ENCODE results near the gene GAS1.

GAS1 gene

DNA sequence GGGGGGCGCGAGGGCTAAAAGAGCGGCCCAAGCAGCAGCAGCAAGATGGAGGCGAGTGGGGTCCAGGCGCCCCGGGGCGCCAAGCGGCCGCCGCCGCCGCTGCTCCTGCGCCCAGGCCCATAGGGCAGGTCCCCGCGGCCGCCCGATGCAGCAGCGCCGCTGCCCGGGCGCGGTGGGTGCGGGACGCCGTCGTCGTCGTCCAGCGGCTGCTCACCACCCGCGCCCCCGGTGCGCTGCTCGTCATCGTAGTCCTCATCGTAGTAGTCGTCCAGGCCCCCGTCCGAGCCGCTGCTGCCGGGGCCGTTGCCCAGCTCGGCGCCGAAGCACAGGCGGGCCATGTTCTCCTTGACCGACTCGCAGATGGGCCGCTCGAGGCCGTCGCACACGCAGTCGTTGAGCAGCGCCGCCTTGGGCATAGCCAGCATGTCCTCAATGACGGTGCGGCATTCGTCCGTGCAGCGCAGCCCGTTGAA lies 1.5 kb downstream of the GAS1 start:
- 0% methylated on average over 62 of the region's 62 CpGs for WGBS, 2 experiments
- H3K4me3 ChIP-seq (ENCODE audit: insufficient read depth, low read depth, low read length): peak overlapping the region; percentile 87
- H3K36me3 ChIP-seq (ENCODE audit: control insufficient read depth, insufficient read depth, low read length): peaks cover 2% of the 10 kb centered on the region
- H3K27me3 ChIP-seq (ENCODE audit: control insufficient read depth, insufficient read depth, low read length, poor library complexity, severe bottlenecking): no peaks in the 10 kb centered on the region
- H3K9me3 ChIP-seq (ENCODE audit: control insufficient read depth, low read length): no peaks in the 10 kb centered on the region
- H3K27ac ChIP-seq (ENCODE audit: insufficient read depth, low read depth, low read length, poor library complexity, severe bottlenecking): peak overlapping the region; percentile 99
- peaks cover 34% of the 10 kb centered on the region for H3K4me1 ChIP-seq (ENCODE audit: control insufficient read depth, insufficient read depth, low read length)

GRCh38 chr9:86944796-86945727 lies 2.2 kb downstream of the GAS1 start:
- H3K27ac ChIP-seq (ENCODE audit: insufficient read depth, low read depth, low read length, poor library complexity, severe bottlenecking): peak overlapping the region; percentile 99
- H3K36me3 ChIP-seq (ENCODE audit: control insufficient read depth, insufficient read depth, low read length): peaks cover 2% of the 10 kb centered on the region
- H3K4me3 ChIP-seq (ENCODE audit: insufficient read depth, low read depth, low read length): peak overlapping the region; percentile 87
- no peaks in the 10 kb centered on the region for H3K27me3 ChIP-seq (ENCODE audit: control insufficient read depth, insufficient read depth, low read length, poor library complexity, severe bottlenecking)
- peaks cover 36% of the 10 kb centered on the region for H3K4me1 ChIP-seq (ENCODE audit: control insufficient read depth, insufficient read depth, low read length)
- no peaks in the 10 kb centered on the region for H3K9me3 ChIP-seq (ENCODE audit: control insufficient read depth, low read length)
- 8% methylated on average over 24 to 27 of the region's 27 CpGs for WGBS, 2 experiments

- Histone ChIP-seq H3K4me3 (ENCODE audit: insufficient read depth, low read depth, low read length) (peak overlapping the region; percentile 87), H3K36me3 (ENCODE audit: control insufficient read depth, insufficient read depth, low read length) (peaks cover 2% of the 10 kb centered on the region), H3K27ac (ENCODE audit: insufficient read depth, low read depth, low read length, poor library complexity, severe bottlenecking) (no peak overlapping the region), H3K27me3 (ENCODE audit: control insufficient read depth, insufficient read depth, low read length, poor library complexity, severe bottlenecking) (no peaks in the 10 kb centered on the region), H3K9me3 (ENCODE audit: control insufficient read depth, low read length) (no peaks in the 10 kb centered on the region), H3K4me1 (ENCODE audit: control insufficient read depth, insufficient read depth, low read length) (peaks cover 35% of the 10 kb centered on the region)
- 2 to 15% methylated on average over 6 to 11 of the region's 12 CpGs for WGBS, 2 experiments
Measured at GRCh38 chr9:86943201-86944113, 3.8 kb downstream of the GAS1 start.

DNA sequence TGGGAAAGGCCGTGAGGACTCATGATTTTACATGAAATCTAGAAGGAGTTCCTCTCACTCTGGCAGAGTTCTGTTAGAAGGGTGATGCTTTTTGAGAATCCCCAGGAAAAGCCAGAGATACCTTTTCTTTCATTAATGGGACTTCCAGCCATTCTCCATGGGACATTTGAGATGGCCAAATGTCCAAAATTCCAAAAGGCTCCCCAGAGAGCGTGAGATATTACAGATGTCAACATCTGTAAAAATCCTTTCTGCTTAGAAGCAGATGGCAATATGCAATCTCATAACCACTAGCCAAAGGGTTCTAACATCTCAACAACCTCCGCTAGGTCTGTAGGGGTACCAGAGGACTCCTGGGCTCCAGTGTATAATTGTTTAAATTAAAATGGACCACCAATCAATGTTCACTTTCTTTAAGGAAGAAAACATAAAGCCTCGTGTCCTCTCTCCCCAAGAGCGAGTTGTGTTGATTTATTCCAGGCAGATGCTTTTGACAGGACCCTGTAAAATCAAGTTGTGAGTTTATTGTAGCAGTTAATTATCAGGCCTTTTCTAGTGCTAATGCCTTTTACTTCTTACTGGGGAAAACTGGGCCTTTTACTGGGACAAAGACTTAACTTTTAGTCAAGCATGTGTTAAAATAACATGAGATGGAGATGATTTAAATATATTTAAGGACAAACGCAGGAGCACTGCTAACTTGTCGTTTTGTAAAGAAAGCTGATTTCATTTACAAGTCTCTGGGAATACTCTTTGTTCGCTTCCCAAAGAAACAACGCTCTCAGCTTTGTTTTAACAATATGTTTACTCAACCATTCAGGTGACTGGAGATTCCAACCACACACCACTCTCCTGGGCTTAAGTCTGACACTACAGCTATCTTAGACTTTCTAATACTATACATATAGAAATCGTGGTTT lies 4.8 kb downstream of the GAS1 start:
- peaks cover 35% of the 10 kb centered on the region for H3K4me1 ChIP-seq (ENCODE audit: control insufficient read depth, insufficient read depth, low read length)
- WGBS, 2 experiments: 15 to 22% methylated on average over 9 to 10 of the region's 10 CpGs
- no peak overlapping the region for H3K4me3 ChIP-seq (ENCODE audit: insufficient read depth, low read depth, low read length)

GRCh38 chr9:86941197-86941596 lies 6.1 kb downstream of the GAS1 start:
- WGBS, 2 experiments: 16 to 25% methylated on average over 2 of the region's 2 CpGs
- peaks cover 35% of the 10 kb centered on the region for H3K4me1 ChIP-seq (ENCODE audit: control insufficient read depth, insufficient read depth, low read length)
- H3K27me3 ChIP-seq (ENCODE audit: control insufficient read depth, insufficient read depth, low read length, poor library complexity, severe bottlenecking): no peaks in the 10 kb centered on the region
- H3K9me3 ChIP-seq (ENCODE audit: control insufficient read depth, low read length): no peaks in the 10 kb centered on the region
- peaks cover 2% of the 10 kb centered on the region for H3K36me3 ChIP-seq (ENCODE audit: control insufficient read depth, insufficient read depth, low read length)
- H3K27ac ChIP-seq (ENCODE audit: insufficient read depth, low read depth, low read length, poor library complexity, severe bottlenecking): peak overlapping the region; percentile 55
- no peak overlapping the region for H3K4me3 ChIP-seq (ENCODE audit: insufficient read depth, low read depth, low read length)

More for the DNA sequence above, 4.8 kb downstream of the GAS1 start:
- Histone ChIP-seq H3K36me3 (ENCODE audit: control insufficient read depth, insufficient read depth, low read length) (peaks cover 2% of the 10 kb centered on the region), H3K27ac (ENCODE audit: insufficient read depth, low read depth, low read length, poor library complexity, severe bottlenecking) (no peak overlapping the region), H3K9me3 (ENCODE audit: control insufficient read depth, low read length) (no peaks in the 10 kb centered on the region), H3K27me3 (ENCODE audit: control insufficient read depth, insufficient read depth, low read length, poor library complexity, severe bottlenecking) (no peaks in the 10 kb centered on the region)

DNA sequence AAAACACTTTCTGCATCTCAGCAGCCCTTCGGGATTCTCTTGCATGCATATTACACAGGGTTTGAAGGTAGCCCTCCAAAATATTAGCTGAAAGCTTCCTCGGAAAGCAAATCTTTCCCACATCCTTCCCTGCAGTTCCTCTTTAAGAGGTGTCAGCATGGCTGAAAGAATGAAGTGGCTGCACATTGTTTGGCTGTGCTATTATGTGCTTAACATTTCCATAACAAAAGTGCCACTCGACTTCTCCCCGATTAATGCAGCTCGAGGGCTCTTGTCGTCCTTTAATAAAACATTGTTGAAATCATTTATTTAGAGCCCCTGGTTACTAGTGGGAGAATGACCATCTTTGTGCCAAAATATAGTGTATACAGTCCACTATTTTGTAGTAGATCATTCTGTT lies 6.5 kb downstream of the GAS1 start:
- Histone ChIP-seq H3K27me3 (ENCODE audit: control insufficient read depth, insufficient read depth, low read length, poor library complexity, severe bottlenecking) (no peaks in the 10 kb centered on the region), H3K27ac (ENCODE audit: insufficient read depth, low read depth, low read length, poor library complexity, severe bottlenecking) (peak overlapping the region; percentile 55), H3K4me1 (ENCODE audit: control insufficient read depth, insufficient read depth, low read length) (peaks cover 35% of the 10 kb centered on the region), H3K9me3 (ENCODE audit: control insufficient read depth, low read length) (no peaks in the 10 kb centered on the region), H3K4me3 (ENCODE audit: insufficient read depth, low read depth, low read length) (no peak overlapping the region), H3K36me3 (ENCODE audit: control insufficient read depth, insufficient read depth, low read length) (peaks cover 2% of the 10 kb centered on the region)
- WGBS, 2 experiments: 0 to 1% methylated on average over 5 to 6 of the region's 6 CpGs

- Histone ChIP-seq H3K4me3 (ENCODE audit: insufficient read depth, low read depth, low read length) (no peak overlapping the region), H3K27ac (ENCODE audit: insufficient read depth, low read depth, low read length, poor library complexity, severe bottlenecking) (no peak overlapping the region), H3K4me1 (ENCODE audit: control insufficient read depth, insufficient read depth, low read length) (peaks cover 35% of the 10 kb centered on the region), H3K27me3 (ENCODE audit: control insufficient read depth, insufficient read depth, low read length, poor library complexity, severe bottlenecking) (no peaks in the 10 kb centered on the region), H3K9me3 (ENCODE audit: control insufficient read depth, low read length) (no peaks in the 10 kb centered on the region), H3K36me3 (ENCODE audit: control insufficient read depth, insufficient read depth, low read length) (peaks cover 2% of the 10 kb centered on the region)
- 82 to 91% methylated on average over 1 of the region's 1 CpG for WGBS, 2 experiments
Measured at GRCh38 chr9:86939891-86940290, 7.4 kb downstream of the GAS1 start.

DNA sequence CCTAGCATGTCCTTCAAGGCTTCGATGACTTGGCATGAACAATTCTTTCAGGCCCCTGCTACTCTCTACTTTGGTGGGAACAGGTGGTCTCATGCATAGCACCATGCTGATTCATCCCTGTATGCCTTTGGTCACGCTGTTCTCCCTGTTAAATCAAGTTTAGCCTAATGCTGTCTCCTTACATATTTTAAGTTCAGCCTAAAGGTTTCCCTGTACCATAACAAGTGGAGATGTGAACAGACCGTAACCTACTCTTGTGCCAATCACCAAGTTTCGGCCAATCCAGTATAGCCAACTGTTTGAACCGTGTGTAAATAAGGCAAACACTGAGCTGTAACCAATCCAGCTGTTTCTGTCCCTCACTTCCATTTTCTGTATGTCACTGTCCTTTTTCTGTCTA lies 8.0 kb downstream of the GAS1 start:
- Histone ChIP-seq H3K27me3 (ENCODE audit: control insufficient read depth, insufficient read depth, low read length, poor library complexity, severe bottlenecking) (no peaks in the 10 kb centered on the region), H3K4me1 (ENCODE audit: control insufficient read depth, insufficient read depth, low read length) (peaks cover 35% of the 10 kb centered on the region), H3K36me3 (ENCODE audit: control insufficient read depth, insufficient read depth, low read length) (no peaks in the 10 kb centered on the region), H3K27ac (ENCODE audit: insufficient read depth, low read depth, low read length, poor library complexity, severe bottlenecking) (no peak overlapping the region), H3K4me3 (ENCODE audit: insufficient read depth, low read depth, low read length) (no peak overlapping the region), H3K9me3 (ENCODE audit: control insufficient read depth, low read length) (no peaks in the 10 kb centered on the region)
- 92 to 95% methylated on average over 5 of the region's 5 CpGs for WGBS, 2 experiments

DNA sequence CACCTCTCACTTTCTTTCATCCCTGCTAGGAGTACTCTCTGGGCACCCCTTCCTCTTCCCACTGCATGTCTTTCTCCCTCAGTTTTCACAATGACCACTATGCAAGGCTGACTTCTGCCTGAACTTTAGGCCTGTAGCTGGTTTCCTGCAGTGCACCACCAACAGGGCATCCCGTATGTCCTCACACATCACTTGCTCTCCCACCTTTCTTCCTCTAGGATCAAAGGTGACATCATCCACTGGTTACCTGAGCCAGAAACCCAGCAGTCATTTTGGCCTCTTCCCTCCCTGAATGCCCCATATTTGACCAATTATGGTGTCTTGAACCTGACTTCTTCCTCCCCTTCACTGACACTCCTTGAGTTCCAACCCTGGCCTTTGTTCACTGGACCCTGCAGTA lies 8.5 kb downstream of the GAS1 start:
- no peaks in the 10 kb centered on the region for H3K9me3 ChIP-seq (ENCODE audit: control insufficient read depth, low read length)
- no peak overlapping the region for H3K4me3 ChIP-seq (ENCODE audit: insufficient read depth, low read depth, low read length)
- H3K36me3 ChIP-seq (ENCODE audit: control insufficient read depth, insufficient read depth, low read length): no peaks in the 10 kb centered on the region
- no peaks in the 10 kb centered on the region for H3K27me3 ChIP-seq (ENCODE audit: control insufficient read depth, insufficient read depth, low read length, poor library complexity, severe bottlenecking)
- WGBS, 2 experiments: 62 to 66% methylated on average over 1 of the region's 1 CpG
- H3K4me1 ChIP-seq (ENCODE audit: control insufficient read depth, insufficient read depth, low read length): peaks cover 31% of the 10 kb centered on the region
- H3K27ac ChIP-seq (ENCODE audit: insufficient read depth, low read depth, low read length, poor library complexity, severe bottlenecking): no peak overlapping the region
